ENCODE results near the gene ARHGEF11.
A peak's percentile ranks its signal among the peaks of the same experiment; 100 is the strongest.

Gene ARHGEF11

GRCh38 chr1:156893048-156893953 is 152.2 kb downstream of the ARHGEF11 start, which contains the start of gene PEAR1:
Gene PEAR1, plus strand, starts transcription at chr1:156893718. Its CDS starts 10,209 bp downstream, at chr1:156903927.
- peak within 1 kb of the TSS; percentile 47 for H3K4me3 Mint-ChIP-seq
- H3K27me3 Mint-ChIP-seq = peaks cover 78% of the 10 kb centered on the region
- DNase-seq = no peak
- no peaks in the 10 kb centered on the region for H3K36me3 Mint-ChIP-seq (ENCODE audit: low read depth)
- H3K9me3 Mint-ChIP-seq = no peaks in the 10 kb centered on the region
- no peak within 1 kb of the TSS for H3K27ac Mint-ChIP-seq
- H3K4me1 Mint-ChIP-seq (ENCODE audit: low read depth) = peaks cover 20% of the 10 kb centered on the region

GRCh38 chr1:156892190-156893047 is 153.1 kb downstream of the ARHGEF11 start:
- Mint-ChIP-seq H3K27ac (no peak overlapping the region), H3K27me3 (peaks cover 72% of the 10 kb centered on the region), H3K4me1 (ENCODE audit: low read depth) (peaks cover 17% of the 10 kb centered on the region), H3K9me3 (no peaks in the 10 kb centered on the region), H3K36me3 (ENCODE audit: low read depth) (no peaks in the 10 kb centered on the region), H3K4me3 (peak overlapping the region; percentile 47)
- peak; percentile 90 for DNase-seq

DNA sequence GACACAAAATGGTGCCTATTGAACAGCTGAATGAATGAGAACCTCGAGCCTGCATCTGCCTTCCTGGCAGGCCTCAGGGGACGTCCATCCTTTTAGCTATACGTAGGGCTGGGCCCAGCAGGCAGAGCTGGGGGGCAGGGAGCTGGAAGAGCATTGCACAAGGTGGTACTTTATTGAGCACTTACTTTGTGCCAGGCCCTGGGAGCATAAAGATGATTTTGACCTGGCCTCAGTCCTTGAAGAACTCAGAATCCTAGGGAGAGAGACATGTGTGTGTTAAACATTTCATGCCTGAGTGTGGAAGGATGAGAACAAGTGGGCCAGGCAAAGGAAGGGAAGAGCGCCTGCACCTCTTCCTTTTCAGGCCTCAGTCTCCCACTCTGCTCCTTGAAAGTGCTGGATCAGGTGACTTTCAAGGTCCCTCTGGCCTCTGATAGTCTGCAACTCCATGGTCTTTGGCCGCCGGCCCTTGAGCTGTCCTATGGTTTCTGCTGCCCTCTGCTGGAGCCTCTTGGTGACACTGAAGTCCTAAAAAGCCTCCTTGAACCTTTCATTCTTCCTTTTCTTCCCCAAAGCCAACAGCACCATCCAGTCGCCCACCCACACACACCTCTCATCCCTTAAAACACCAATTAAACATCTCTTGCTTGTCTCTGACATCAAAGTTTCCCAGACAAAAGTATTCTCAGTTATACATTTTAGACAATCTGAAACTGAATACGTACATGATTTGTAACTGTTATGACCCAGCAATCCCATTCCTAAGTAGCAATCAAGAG is 155.6 kb downstream of the ARHGEF11 start:
- peak; percentile 68 for DNase-seq
- no peak overlapping the region for H3K4me3 Mint-ChIP-seq

DNA sequence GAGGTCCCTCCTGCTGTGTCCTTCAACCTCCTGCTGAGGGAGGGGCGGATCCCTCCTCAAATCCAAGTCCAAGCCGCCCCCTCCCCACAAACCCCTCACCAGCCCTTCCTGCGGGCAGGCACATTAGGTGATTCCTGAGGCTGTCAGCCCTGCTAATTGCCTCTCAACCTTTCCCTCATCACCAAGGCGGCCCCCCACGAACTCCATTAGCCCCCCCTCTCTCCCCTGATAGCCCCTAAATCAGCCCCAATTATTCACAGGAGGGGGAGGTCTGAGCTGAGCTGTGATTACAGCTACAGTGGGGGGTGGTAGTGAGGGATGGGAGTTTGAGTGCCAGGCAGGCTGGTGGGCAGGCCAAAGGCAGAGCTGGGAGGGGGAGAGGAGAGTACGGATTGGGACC is 157.8 kb downstream of the ARHGEF11 start:
- Mint-ChIP-seq H3K9me3 (no peaks in the 10 kb centered on the region), H3K27ac (no peak overlapping the region), H3K27me3 (peaks cover 48% of the 10 kb centered on the region), H3K4me1 (ENCODE audit: low read depth) (peaks cover 13% of the 10 kb centered on the region), H3K4me3 (no peak overlapping the region), H3K36me3 (ENCODE audit: low read depth) (no peaks in the 10 kb centered on the region)
- no peak for DNase-seq

More for the DNA sequence above, 155.6 kb downstream of the ARHGEF11 start:
- Mint-ChIP-seq H3K27ac (no peak overlapping the region), H3K27me3 (peaks cover 62% of the 10 kb centered on the region), H3K36me3 (ENCODE audit: low read depth) (no peaks in the 10 kb centered on the region), H3K4me1 (ENCODE audit: low read depth) (peaks cover 17% of the 10 kb centered on the region), H3K9me3 (no peaks in the 10 kb centered on the region)

DNA sequence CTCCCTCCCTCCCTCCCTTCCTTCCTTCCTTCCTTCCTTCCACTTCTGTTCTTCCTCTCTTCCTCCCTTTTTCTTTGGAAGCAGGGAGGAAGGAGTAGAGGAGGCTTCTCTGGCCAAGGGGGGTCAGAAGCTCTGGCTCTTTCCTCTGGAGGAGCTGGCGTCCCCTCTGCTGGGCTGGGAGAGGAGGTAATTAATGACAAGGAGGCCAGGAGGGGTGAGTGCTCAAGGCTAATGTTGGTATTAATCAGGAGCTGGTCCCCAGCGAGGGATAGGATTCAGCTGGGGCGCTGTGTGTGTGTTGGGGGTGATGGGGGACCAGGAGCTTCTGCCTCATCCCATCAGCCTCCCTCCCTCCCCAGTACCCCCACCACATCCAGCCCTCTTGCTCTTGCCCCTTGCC is 158.2 kb downstream of the ARHGEF11 start:
- H3K9me3 Mint-ChIP-seq = no peaks in the 10 kb centered on the region
- H3K36me3 Mint-ChIP-seq (ENCODE audit: low read depth) = no peaks in the 10 kb centered on the region
- peaks cover 45% of the 10 kb centered on the region for H3K27me3 Mint-ChIP-seq
- H3K4me3 Mint-ChIP-seq = no peak overlapping the region
- H3K4me1 Mint-ChIP-seq (ENCODE audit: low read depth) = peaks cover 9% of the 10 kb centered on the region
- no peak for DNase-seq
- H3K27ac Mint-ChIP-seq = no peak overlapping the region

DNA sequence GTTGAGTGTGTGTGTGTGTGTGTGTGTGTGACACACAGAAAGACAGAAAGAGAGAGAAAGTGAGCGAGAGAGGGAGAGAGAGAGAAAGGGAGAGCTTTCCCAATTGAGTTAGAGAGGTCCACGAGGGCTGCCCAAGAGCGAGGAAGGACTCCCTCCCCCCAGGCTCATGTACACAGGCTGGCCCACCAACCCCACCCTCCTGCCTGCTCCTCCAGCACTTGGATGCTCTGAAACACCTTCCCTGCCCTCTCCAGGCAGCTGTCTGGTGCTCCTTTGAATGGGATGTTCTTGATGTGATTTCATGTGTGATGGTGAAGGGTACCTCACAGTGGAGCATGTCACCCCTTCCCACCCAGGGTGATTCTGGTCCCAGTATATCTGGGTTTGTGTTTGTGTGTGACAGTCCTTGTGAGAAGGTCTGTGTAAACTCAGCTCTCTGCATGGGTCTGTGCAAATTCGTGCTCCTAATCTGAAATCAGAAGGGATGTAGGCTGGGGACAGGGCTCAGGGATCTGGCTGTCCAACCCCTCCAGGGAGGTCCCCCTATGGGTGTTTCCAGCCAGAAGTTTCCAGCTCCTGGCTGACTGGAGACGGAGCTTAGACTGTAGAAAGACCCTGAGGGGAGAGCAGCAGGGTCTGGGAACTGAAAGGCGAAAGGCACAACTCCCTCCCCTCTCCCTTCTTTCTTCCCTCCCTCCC is 158.8 kb downstream of the ARHGEF11 start:
- DNase-seq = no peak
- Mint-ChIP-seq H3K36me3 (ENCODE audit: low read depth) (no peaks in the 10 kb centered on the region), H3K4me1 (ENCODE audit: low read depth) (peaks cover 3% of the 10 kb centered on the region), H3K9me3 (no peaks in the 10 kb centered on the region), H3K27me3 (peaks cover 39% of the 10 kb centered on the region), H3K27ac (no peak overlapping the region), H3K4me3 (no peak overlapping the region)

GRCh38 chr1:156885880-156886355 is 159.6 kb downstream of the ARHGEF11 start:
- H3K27me3 Mint-ChIP-seq = peaks cover 31% of the 10 kb centered on the region

GRCh38 chr1:156885314-156885713 is 160.2 kb downstream of the ARHGEF11 start:
- no peaks in the 10 kb centered on the region for H3K9me3 Mint-ChIP-seq
- DNase-seq = no peak
- no peak overlapping the region for H3K27ac Mint-ChIP-seq
- peaks cover 26% of the 10 kb centered on the region for H3K27me3 Mint-ChIP-seq
- H3K4me1 Mint-ChIP-seq (ENCODE audit: low read depth) = peaks cover 2% of the 10 kb centered on the region
- no peak overlapping the region for H3K4me3 Mint-ChIP-seq
- no peaks in the 10 kb centered on the region for H3K36me3 Mint-ChIP-seq (ENCODE audit: low read depth)

More at GRCh38 chr1:156885880-156886355, 159.6 kb downstream of the ARHGEF11 start:
- peaks cover 2% of the 10 kb centered on the region for H3K4me1 Mint-ChIP-seq (ENCODE audit: low read depth)
- H3K36me3 Mint-ChIP-seq (ENCODE audit: low read depth) = no peaks in the 10 kb centered on the region
- H3K27ac Mint-ChIP-seq = no peak overlapping the region
- no peak for DNase-seq
- H3K9me3 Mint-ChIP-seq = no peaks in the 10 kb centered on the region
- H3K4me3 Mint-ChIP-seq = no peak overlapping the region

All from activated T-cell treated with anti-CD3 and anti-CD28 coated beads, Interleukin-2, amount 50 U/mL, for 24 hours (primary cell).